IMR-90 (cell line): ENCODE data around the gene WIPI1. TPM values are rescaled to one million over a fixed set of nuclear protein-coding genes. Genes with fewer than 3 reads are reported as not detected.

ENCODE experiments used
- ATAC-seq: fragments of 200-7000 bp; cut with Tn5 transposase; 2 replicates; pipeline ENCODE4 v1.9.1; 2020; ENCODE audit warnings: low read depth, mild to moderate bottlenecking, moderate library complexity
- BruUV-seq: library from RNA; stranded (reverse); fragments of 400-500 nt; replicated peaks from 2 replicates; lab custom pipeline; 2021; lab: Mats Ljungman, UMichigan
- CTCF ChIA-PET: fragments of 300-600 bp; formaldehyde crosslinking; extraction: SDS; loops from one replicate; lab custom pipeline; 2021; ENCODE audit warnings: antibody characterized with exemption; lab: Yijun Ruan, JAX
- POLR2A ChIA-PET: fragments of 300-600 bp; sonication (Branson Sonifier 250); formaldehyde crosslinking; loops from one replicate; lab custom pipeline; 2022; ENCODE audit warnings: antibody characterized with exemption; ENCODE audit not compliant: unreplicated experiment; lab: Charles Lee
- DNase-seq: peaks from one replicate; pipeline ENCODE4 v3.0.0; 2013
- H2AFZ ChIP-seq: replicated peaks from 2 replicates; pipeline ENCODE3; 2013; ENCODE audit warnings: low read length, mild to moderate bottlenecking; ENCODE audit not compliant: poor library complexity
- H2AK5ac ChIP-seq: 2 replicates; pipeline ENCODE4 v1.6.1; 2013; ENCODE audit warnings: low read depth, low read length, inconsistent platforms
- H2AK9ac ChIP-seq: replicated peaks from 2 replicates; pipeline ENCODE3; 2013; ENCODE audit warnings: mild to moderate bottlenecking, low read depth, low read length, moderate library complexity; ENCODE audit not compliant: poor library complexity
- H2BK120ac ChIP-seq: 2 replicates; pipeline ENCODE4 v1.6.1; 2013; ENCODE audit warnings: low read depth, low read length, inconsistent platforms
- H2BK15ac ChIP-seq: 3 replicates; pipeline ENCODE4 v1.6.1; 2013; ENCODE audit warnings: low read depth, low read length, inconsistent platforms
- H2BK20ac ChIP-seq: 2 replicates; pipeline ENCODE4 v1.6.1; 2013; ENCODE audit warnings: low read depth, mild to moderate bottlenecking, inconsistent platforms, low read length, moderate library complexity
- H2BK5ac ChIP-seq: 2 replicates; pipeline ENCODE4 v1.6.1; 2013; ENCODE audit warnings: mild to moderate bottlenecking, low read depth, low read length, inconsistent platforms; ENCODE audit not compliant: poor library complexity, severe bottlenecking
- H3K14ac ChIP-seq: replicated peaks from 2 replicates; pipeline ENCODE4 v1.6.1; 2013; ENCODE audit warnings: low read depth, low read length, inconsistent platforms
- H3K18ac ChIP-seq: 2 replicates; pipeline ENCODE4 v1.6.1; 2013; ENCODE audit warnings: low read depth, low read length, control low read depth
- H3K23ac ChIP-seq: 2 replicates; pipeline ENCODE4 v1.6.1; 2013; ENCODE audit warnings: low read depth, low read length, inconsistent platforms
- H3K27ac ChIP-seq: 2 replicates; pipeline ENCODE4 v1.5.1; 2013; ENCODE audit warnings: mild to moderate bottlenecking, control low read depth, low read length; ENCODE audit not compliant: insufficient read depth
- H3K27me3 ChIP-seq: 2 replicates; pipeline ENCODE4 v1.6.1; 2013; ENCODE audit warnings: low read length; ENCODE audit not compliant: control insufficient read depth, insufficient read depth
- H3K36me3 ChIP-seq: 2 replicates; pipeline ENCODE4 v1.6.1; 2013; ENCODE audit warnings: low read length, mixed read lengths; ENCODE audit not compliant: control insufficient read depth, insufficient read depth
- H3K4ac ChIP-seq: 2 replicates; pipeline ENCODE4 v1.6.1; 2013; ENCODE audit warnings: low read depth, low read length, inconsistent platforms
- H3K4me1 ChIP-seq: 2 replicates; pipeline ENCODE4 v1.6.1; 2013; ENCODE audit warnings: low read length, mixed read lengths; ENCODE audit not compliant: control insufficient read depth, insufficient read depth
- H3K4me2 ChIP-seq: 2 replicates; pipeline ENCODE4 v1.6.1; 2013; ENCODE audit warnings: low read depth, mild to moderate bottlenecking, control low read depth, low read length, moderate library complexity
- H3K4me3 ChIP-seq: 2 replicates; pipeline ENCODE4 v1.5.1; 2013; ENCODE audit warnings: low read depth, mild to moderate bottlenecking, control low read depth, low read length, moderate library complexity; ENCODE audit not compliant: insufficient read depth
- H3K56ac ChIP-seq: 2 replicates; pipeline ENCODE4 v1.6.1; 2013; ENCODE audit warnings: low read length, inconsistent platforms; ENCODE audit not compliant: insufficient read depth; ENCODE audit errors: extremely low read depth
- H3K79me1 ChIP-seq, 2 experiments: 2 replicates each; pipeline ENCODE4 v1.6.1; 2013; ENCODE audit warnings: low read length in 2 of 2, inconsistent platforms in 1 of 2, low read depth in 1 of 2
- H3K9ac ChIP-seq: 2 replicates; pipeline ENCODE4 v1.6.1; 2013; ENCODE audit warnings: low read depth, low read length, control low read depth
- H3K9me1 ChIP-seq: 2 replicates; pipeline ENCODE4 v1.6.1; 2013; ENCODE audit warnings: low read length, inconsistent platforms; ENCODE audit not compliant: insufficient read depth
- H3K9me3 ChIP-seq: 2 replicates; pipeline ENCODE4 v1.6.1; 2013; ENCODE audit warnings: low read length; ENCODE audit not compliant: control insufficient read depth, insufficient read depth
- H4K20me1 ChIP-seq: 2 replicates; pipeline ENCODE4 v1.6.1; 2013; ENCODE audit warnings: low read length, inconsistent platforms; ENCODE audit not compliant: insufficient read depth
- H4K5ac ChIP-seq: 2 replicates; pipeline ENCODE4 v1.6.1; 2013; ENCODE audit warnings: mild to moderate bottlenecking, low read depth, low read length, control low read depth
- H4K8ac ChIP-seq, 2 experiments: 2 replicates each; pipeline ENCODE4 v1.6.1; 2013; ENCODE audit warnings: low read depth in 2 of 2, low read length in 2 of 2, control low read depth in 1 of 2, inconsistent platforms in 1 of 2
- H4K91ac ChIP-seq: 2 replicates; pipeline ENCODE4 v1.6.1; 2013; ENCODE audit warnings: low read depth, low read length, inconsistent platforms; ENCODE audit not compliant: insufficient read depth
- CEBPB ChIP-seq: IDR thresholded peaks from 2 replicates; pipeline ENCODE4 v1.6.1; 2012; ENCODE audit warnings: low read depth, low read length, improper control_type of control experiment
- WGBS, 2 experiments: methylation state at CpG; one replicate each; pipeline versions ENCODE4 v1.1.5 to v1.1.7; 2013; ENCODE audit warnings: missing lambda C conversion rate in 2 of 2; ENCODE audit not compliant: insufficient read length in 1 of 2; ENCODE audit errors: extremely low coverage in 2 of 2; 5-methylcytosine and 5-hydroxymethylcytosine counted together
- dilution Hi-C: fragments of 300-500 bp; cut with HindIII; formaldehyde crosslinking; loops from one replicate; pipeline ENCODE4 v1.14.3; 2018; ENCODE audit warnings: low sequenced_read_pairs; ENCODE audit not compliant: unreplicated experiment
- in situ Hi-C: fragments of 300-500 bp; cut with MboI; formaldehyde crosslinking; loops from 3 replicates; pipeline ENCODE4 v1.14.3; 2019; ENCODE audit warnings: low sequenced_read_pairs, inconsistent platforms, mixed read lengths
- intact Hi-C: fragments of 100-400 bp; cut with micrococcal nuclease; formaldehyde crosslinking; loops from 2 replicates; pipeline ENCODE4 v1.10.0; 2022
- polyA plus RNA-seq, 3 experiments: library from polyadenylated mRNA; depleted of rRNA; stranded (reverse); fragments of >200 nt; gene quantifications; 2 replicates each; pipeline ENCODE4 v1.2.3, GENCODE V29; 2012; ENCODE audit warnings: low replicate concordance in 1 of 3
- total RNA-seq: library from RNA; depleted of rRNA; stranded (reverse); fragments of >200 nt; gene quantifications from 2 replicates; pipeline ENCODE4 v1.2.3, GENCODE V29; 2012

WIPI1 gene
- total and polyA plus RNA-seq, 2 of the 4 experiments (the other 2 are of a cell fraction) = 78.6 to 129 TPM

DNA sequence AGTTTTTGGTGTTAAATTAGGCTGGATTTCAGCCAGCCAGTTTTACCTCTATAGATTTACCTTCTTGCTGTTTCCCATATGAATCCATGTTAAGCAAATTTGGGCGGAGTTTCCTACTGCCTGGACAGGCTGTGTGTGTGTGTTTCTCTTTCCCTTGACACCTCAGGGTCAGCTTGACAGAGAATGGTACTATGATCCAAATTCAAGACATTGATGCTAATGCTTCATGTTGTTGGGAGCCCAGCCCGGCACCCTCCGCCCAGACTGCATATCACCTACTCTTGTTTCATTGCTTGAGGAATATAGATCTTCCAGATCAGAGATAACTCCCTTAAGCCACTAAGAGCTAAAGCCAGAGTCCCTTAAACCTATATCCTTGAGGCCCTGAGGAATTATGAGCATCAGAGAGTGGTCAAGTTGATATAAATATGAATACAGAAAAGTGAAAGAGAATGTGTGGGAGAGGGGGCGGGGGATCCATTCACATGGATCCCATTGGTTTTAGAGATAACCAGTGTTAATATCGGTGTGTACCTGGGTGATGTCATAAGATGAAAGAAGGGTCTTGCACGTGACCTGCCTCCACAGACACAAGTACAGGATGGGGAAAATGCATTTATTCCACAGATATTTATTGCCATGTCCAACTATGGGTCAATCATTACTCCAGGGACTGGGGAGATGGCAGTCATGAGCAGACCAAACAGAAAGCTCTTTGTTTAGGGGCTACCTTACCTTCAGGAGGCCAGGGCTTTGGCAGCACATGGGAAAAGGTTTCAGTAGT is 69.7 kb downstream of the WIPI1 start:
- Histone ChIP-seq H2BK15ac (peak overlapping the region; percentile 57; the same call in 1 of the 3 replicates), H3K4me1 (peaks cover 14% of the 10 kb centered on the region), H4K8ac (no peak overlapping the region; a peak in 1 of 4 replicates), H3K27ac (no peak overlapping the region), H2AK5ac (peak overlapping the region; percentile 27), H2AK9ac (no peak overlapping the region), H3K4me2 (no peak overlapping the region), H3K27me3 (no peaks in the 10 kb centered on the region), H3K14ac (no peak overlapping the region), H3K79me1 (peaks cover 0 to 4% of the 10 kb centered on the region in 2 experiments; a peak in 1 of 4 replicates), H3K56ac (no peak overlapping the region), H3K36me3 (no peaks in the 10 kb centered on the region), H2AFZ (no peak overlapping the region), H3K9me1 (peaks cover 21% of the 10 kb centered on the region), H2BK120ac (peak overlapping the region; percentile 35; the same call in 1 of the 2 replicates), H3K18ac (peak overlapping the region; percentile 20; the same call in 1 of the 2 replicates), H4K20me1 (no peaks in the 10 kb centered on the region), H4K5ac (no peak overlapping the region), H3K4ac (peak overlapping the region; percentile 36; the same call in 1 of the 2 replicates), H3K23ac (no peak overlapping the region), H3K9me3 (no peaks in the 10 kb centered on the region), H2BK20ac (peak overlapping the region; percentile 32; the same call in 1 of the 2 replicates), H2BK5ac (no peak overlapping the region), H3K9ac (no peak overlapping the region), H4K91ac (no peak overlapping the region), H3K4me3 (no peak overlapping the region)
- DNase-seq = no peak
- BruUV-seq = no TSS peak
- 100% methylated on average over 1 of the region's 6 CpGs; no CpG with 5 or more reads in 1 of the 2 experiments for WGBS, 2 experiments
- dilution Hi-C loops = no loop called here
- TF ChIP-seq CEBPB = no peak
- CTCF ChIA-PET = interaction anchor here (6.1 kb wide), 1 partner anchor 12 kb away, joined by 27 read pairs; no protein-coding TSS in a partner anchor
- intact Hi-C loops = no loop called here
- POLR2A ChIA-PET = no interaction called here
- ATAC-seq = no peak
- in situ Hi-C loops = no loop called here
